HEK293 (cell line): ENCODE data around the gene EML1.

Source experiments
- CTCF ChIA-PET: fragments of 350-600 bp; formaldehyde crosslinking; extraction: SDS; loops from one replicate; lab custom pipeline; 2021; ENCODE audit warnings: antibody characterized with exemption; lab: Yijun Ruan, JAX
- POLR2A ChIA-PET: fragments of 300-600 bp; formaldehyde crosslinking; extraction: SDS; loops from one replicate; lab custom pipeline; 2020; ENCODE audit warnings: antibody characterized with exemption, inconsistent platforms; lab: Yijun Ruan, JAX
- H3K27ac ChIP-seq: fragments of 200-500 bp; sonication (Bioruptor generic); 2 replicates; pipeline ENCODE4 v1.5.1; 2014; ENCODE audit warnings: low read depth, low read length, control low read depth, inconsistent platforms; ENCODE audit errors: extremely low read depth
- H3K36me3 ChIP-seq, 2 experiments: fragments of 200-500 bp in 1 of 2; sonication (Bioruptor generic) in 1 of 2; 1 replicate in 1 of 2; 2 replicates in 1 of 2; pipeline ENCODE4 v1.5.1; 2014 to 2017; ENCODE audit warnings: inconsistent platforms in 2 of 2, low read length in 2 of 2; ENCODE audit not compliant: control insufficient read depth in 2 of 2, insufficient read depth in 1 of 2
- H3K4me1 ChIP-seq: fragments of 200-500 bp; sonication (Bioruptor generic); 2 replicates; pipeline ENCODE4 v1.5.1; 2014; ENCODE audit warnings: mild to moderate bottlenecking, low read length, inconsistent platforms; ENCODE audit not compliant: control insufficient read depth, insufficient read depth
- H3K4me3 ChIP-seq: 2 replicates; pipeline ENCODE4 v1.5.1; 2011; ENCODE audit warnings: low read depth, mild to moderate bottlenecking, control low read depth, low read length, moderate library complexity
- H3K9me3 ChIP-seq: fragments of 200-500 bp; sonication (Bioruptor generic); 2 replicates; pipeline ENCODE4 v1.5.1; 2014; ENCODE audit warnings: low read depth, low read length, inconsistent platforms; ENCODE audit not compliant: control insufficient read depth, insufficient read depth
- GFI1B ChIP-seq: fragments of 450-650 bp; formaldehyde crosslinking; IDR thresholded peaks from 2 replicates; pipeline ENCODE4 v1.5.1; 2016; ENCODE audit warnings: missing biosample characterization, missing genetic modification characterization
- SETDB1 ChIP-seq: IDR thresholded peaks from one replicate; pipeline ENCODE4 v1.6.1; 2017; ENCODE audit warnings: mild to moderate bottlenecking, low read length, moderate library complexity, mixed read lengths; ENCODE audit not compliant: insufficient read length
- SP2 ChIP-seq: fragments of 450-650 bp; formaldehyde crosslinking; IDR thresholded peaks from 2 replicates; pipeline ENCODE4 v1.5.1; 2016; ENCODE audit warnings: missing biosample characterization, missing genetic modification characterization
- TCF7L2 ChIP-seq: IDR thresholded peaks from 2 replicates; pipeline ENCODE4 v1.6.1; 2011; ENCODE audit warnings: low read depth, mild to moderate bottlenecking, inconsistent platforms, low read length, moderate library complexity, borderline replicate concordance
- ZBTB1 ChIP-seq: fragments of 450-650 bp; formaldehyde crosslinking; IDR thresholded peaks from 2 replicates; pipeline ENCODE4 v1.5.1; 2016; ENCODE audit warnings: missing biosample characterization, missing genetic modification characterization
- ZBTB7A ChIP-seq: fragments of 450-650 bp; formaldehyde crosslinking; IDR thresholded peaks from 2 replicates; pipeline ENCODE4 v1.5.1; 2016; ENCODE audit warnings: low read depth, missing biosample characterization, missing genetic modification characterization
- ZFP69B ChIP-seq: fragments of 450-650 bp; formaldehyde crosslinking; IDR thresholded peaks from 2 replicates; pipeline ENCODE4 v1.5.1; 2016; ENCODE audit warnings: missing biosample characterization, missing genetic modification characterization
- ZNF132 ChIP-seq: fragments of 450-650 bp; formaldehyde crosslinking; IDR thresholded peaks from 2 replicates; pipeline ENCODE4 v1.5.1; 2017; ENCODE audit warnings: missing biosample characterization, missing genetic modification characterization, borderline replicate concordance
- ZNF155 ChIP-seq: fragments of 450-650 bp; formaldehyde crosslinking; IDR thresholded peaks from 2 replicates; pipeline ENCODE4 v1.5.1; 2016; ENCODE audit warnings: missing biosample characterization, missing genetic modification characterization
- ZNF391 ChIP-seq: fragments of 450-650 bp; formaldehyde crosslinking; IDR thresholded peaks from 2 replicates; pipeline ENCODE4 v1.5.1; 2016; ENCODE audit warnings: low read depth, missing biosample characterization, missing genetic modification characterization, borderline replicate concordance
- ZNF426 ChIP-seq: fragments of 450-650 bp; formaldehyde crosslinking; IDR thresholded peaks from 2 replicates; pipeline ENCODE4 v1.5.1; 2017; ENCODE audit warnings: missing biosample characterization, missing genetic modification characterization, mild to moderate bottlenecking, inconsistent platforms, moderate library complexity
- ZNF521 ChIP-seq: fragments of 450-650 bp; formaldehyde crosslinking; IDR thresholded peaks from 2 replicates; pipeline ENCODE4 v1.5.1; 2017; ENCODE audit warnings: missing biosample characterization, mild to moderate bottlenecking, missing genetic modification characterization
- ZNF530 ChIP-seq: fragments of 450-650 bp; formaldehyde crosslinking; IDR thresholded peaks from 2 replicates; pipeline ENCODE4 v1.5.1; 2016; ENCODE audit warnings: low read depth, missing biosample characterization, missing genetic modification characterization
- ZNF571 ChIP-seq: fragments of 450-650 bp; formaldehyde crosslinking; IDR thresholded peaks from 2 replicates; pipeline ENCODE4 v1.5.0; 2017; ENCODE audit warnings: missing biosample characterization, missing genetic modification characterization
- ZNF621 ChIP-seq: fragments of 450-650 bp; formaldehyde crosslinking; IDR thresholded peaks from 2 replicates; pipeline ENCODE4 v1.5.1; 2017; ENCODE audit warnings: missing biosample characterization, missing genetic modification characterization
- ZNF629 ChIP-seq: fragments of 450-650 bp; formaldehyde crosslinking; IDR thresholded peaks from 2 replicates; pipeline ENCODE4 v1.5.1; 2017; ENCODE audit warnings: missing biosample characterization, missing genetic modification characterization
- ZSCAN30 ChIP-seq: fragments of 450-650 bp; IDR thresholded peaks from 2 replicates; pipeline ENCODE4 v1.5.1; 2018; ENCODE audit warnings: missing biosample characterization, mild to moderate bottlenecking, missing genetic modification characterization, moderate library complexity
- TF ChIP-seq, protein P1 (sequence below): fragments of 450-650 bp; formaldehyde crosslinking; IDR thresholded peaks from 2 replicates; pipeline ENCODE4 v1.5.1; 2016; ENCODE audit warnings: missing biosample characterization, missing genetic modification characterization
- TF ChIP-seq, protein P2 (sequence below): fragments of 450-650 bp; formaldehyde crosslinking; IDR thresholded peaks from 2 replicates; pipeline ENCODE4 v1.5.1; 2016; ENCODE audit warnings: missing biosample characterization, missing genetic modification characterization
- TF ChIP-seq, protein P3 (sequence below): fragments of 450-650 bp; formaldehyde crosslinking; IDR thresholded peaks from 2 replicates; pipeline ENCODE4 v1.5.1; 2017; ENCODE audit warnings: missing biosample characterization, missing genetic modification characterization
- TF ChIP-seq, protein P4 (sequence below): IDR thresholded peaks from 2 replicates; pipeline ENCODE4 v1.6.1; 2011; ENCODE audit warnings: mild to moderate bottlenecking, low read depth, low read length, borderline replicate concordance
- TF ChIP-seq, protein P5 (sequence below): fragments of 450-650 bp; formaldehyde crosslinking; IDR thresholded peaks from 2 replicates; pipeline ENCODE4 v1.5.1; 2016; ENCODE audit warnings: missing biosample characterization, missing genetic modification characterization

EML1 gene

DNA sequence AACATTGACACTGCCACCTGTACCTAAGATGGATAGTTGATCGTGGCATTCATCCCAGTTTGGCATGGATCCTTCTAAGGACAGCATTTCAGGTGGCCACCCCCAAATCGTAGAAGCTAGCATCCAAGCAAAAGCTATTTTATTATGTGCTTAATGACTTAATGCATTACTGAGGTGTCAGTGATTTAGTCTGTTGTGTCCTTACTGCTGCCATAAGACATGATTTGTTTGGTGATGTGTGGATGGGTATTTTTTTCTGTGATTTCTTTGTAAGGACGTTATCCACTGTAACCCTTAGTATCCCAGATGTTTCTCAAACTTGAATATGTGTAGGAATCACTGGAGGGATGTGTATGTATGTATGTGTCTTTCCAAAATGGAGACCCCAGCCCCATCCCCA, 190.8 kb downstream of the EML1 start:
- CTCF ChIA-PET = interaction anchor here (0.8 to 4.2 kb wide), 10 partner anchors 12 to 209 kb away, joined by 3 to 62 read pairs (median 12); no protein-coding TSS in a partner anchor
- POLR2A ChIA-PET = no interaction called here
- H3K4me3 ChIP-seq = no peak overlapping the region

DNA sequence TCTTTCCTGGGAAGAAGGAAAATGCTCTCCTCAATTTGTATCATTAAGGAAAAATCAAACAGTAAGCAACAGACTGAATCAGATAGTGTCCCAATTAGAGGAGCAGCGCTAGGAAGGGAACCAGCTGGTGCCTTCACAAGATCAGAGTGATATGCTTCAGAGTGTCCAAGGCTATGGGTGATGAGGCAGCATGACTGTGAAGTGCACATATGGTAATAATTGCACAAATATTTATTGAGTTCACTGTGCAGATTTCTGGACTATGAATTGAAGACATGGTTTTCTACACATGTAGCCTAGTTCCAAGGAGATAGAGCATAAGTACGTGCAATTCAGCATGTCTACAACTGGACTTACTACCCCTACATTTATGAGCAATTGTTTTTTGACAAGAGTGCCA, 193.2 kb downstream of the EML1 start:
- TF ChIP-seq ZNF391 (no peak), SP2 (tag by site-specific recombination) (no peak), TCF7L2 (no peak), ZNF621 (tag by site-specific recombination) (no peak), ZNF571 (no peak)
- ChIA-PET CTCF (interaction anchor here (0.6 kb wide), 1 partner anchor 11 kb away, joined by 5 read pairs; no protein-coding TSS in a partner anchor), POLR2A (no interaction called here)
- Histone ChIP-seq H3K9me3 (no peaks in the 10 kb centered on the region), H3K4me1 (peaks cover 25% of the 10 kb centered on the region), H3K4me3 (no peak overlapping the region), H3K36me3 (no peaks in the 10 kb centered on the region), H3K27ac (no peak overlapping the region)

More for the DNA sequence above, 190.8 kb downstream of the EML1 start:
- no peak overlapping the region for H3K27ac ChIP-seq
- no peaks in the 10 kb centered on the region for H3K36me3 ChIP-seq
- peaks cover 32% of the 10 kb centered on the region for H3K4me1 ChIP-seq
- TF ChIP-seq, protein P1, sequence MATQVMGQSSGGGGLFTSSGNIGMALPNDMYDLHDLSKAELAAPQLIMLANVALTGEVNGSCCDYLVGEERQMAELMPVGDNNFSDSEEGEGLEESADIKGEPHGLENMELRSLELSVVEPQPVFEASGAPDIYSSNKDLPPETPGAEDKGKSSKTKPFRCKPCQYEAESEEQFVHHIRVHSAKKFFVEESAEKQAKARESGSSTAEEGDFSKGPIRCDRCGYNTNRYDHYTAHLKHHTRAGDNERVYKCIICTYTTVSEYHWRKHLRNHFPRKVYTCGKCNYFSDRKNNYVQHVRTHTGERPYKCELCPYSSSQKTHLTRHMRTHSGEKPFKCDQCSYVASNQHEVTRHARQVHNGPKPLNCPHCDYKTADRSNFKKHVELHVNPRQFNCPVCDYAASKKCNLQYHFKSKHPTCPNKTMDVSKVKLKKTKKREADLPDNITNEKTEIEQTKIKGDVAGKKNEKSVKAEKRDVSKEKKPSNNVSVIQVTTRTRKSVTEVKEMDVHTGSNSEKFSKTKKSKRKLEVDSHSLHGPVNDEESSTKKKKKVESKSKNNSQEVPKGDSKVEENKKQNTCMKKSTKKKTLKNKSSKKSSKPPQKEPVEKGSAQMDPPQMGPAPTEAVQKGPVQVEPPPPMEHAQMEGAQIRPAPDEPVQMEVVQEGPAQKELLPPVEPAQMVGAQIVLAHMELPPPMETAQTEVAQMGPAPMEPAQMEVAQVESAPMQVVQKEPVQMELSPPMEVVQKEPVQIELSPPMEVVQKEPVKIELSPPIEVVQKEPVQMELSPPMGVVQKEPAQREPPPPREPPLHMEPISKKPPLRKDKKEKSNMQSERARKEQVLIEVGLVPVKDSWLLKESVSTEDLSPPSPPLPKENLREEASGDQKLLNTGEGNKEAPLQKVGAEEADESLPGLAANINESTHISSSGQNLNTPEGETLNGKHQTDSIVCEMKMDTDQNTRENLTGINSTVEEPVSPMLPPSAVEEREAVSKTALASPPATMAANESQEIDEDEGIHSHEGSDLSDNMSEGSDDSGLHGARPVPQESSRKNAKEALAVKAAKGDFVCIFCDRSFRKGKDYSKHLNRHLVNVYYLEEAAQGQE (tag by site-specific recombination) = no peak
- TF ChIP-seq ZNF629 (tag by site-specific recombination) (no peak), ZNF155 (tag by site-specific recombination) (no peak), SETDB1 (no peak), ZNF426 (tag by site-specific recombination) (no peak), ZBTB1 (no peak), GFI1B (tag by site-specific recombination) (no peak), ZBTB7A (tag by site-specific recombination) (no peak), ZNF530 (tag by site-specific recombination) (no peak), SP2 (tag by site-specific recombination) (no peak), ZSCAN30 (tag by site-specific recombination) (no peak), ZNF521 (tag by site-specific recombination) (no peak), ZFP69B (tag by site-specific recombination) (no peak), ZNF132 (no peak)
- TF ChIP-seq, protein P2, sequence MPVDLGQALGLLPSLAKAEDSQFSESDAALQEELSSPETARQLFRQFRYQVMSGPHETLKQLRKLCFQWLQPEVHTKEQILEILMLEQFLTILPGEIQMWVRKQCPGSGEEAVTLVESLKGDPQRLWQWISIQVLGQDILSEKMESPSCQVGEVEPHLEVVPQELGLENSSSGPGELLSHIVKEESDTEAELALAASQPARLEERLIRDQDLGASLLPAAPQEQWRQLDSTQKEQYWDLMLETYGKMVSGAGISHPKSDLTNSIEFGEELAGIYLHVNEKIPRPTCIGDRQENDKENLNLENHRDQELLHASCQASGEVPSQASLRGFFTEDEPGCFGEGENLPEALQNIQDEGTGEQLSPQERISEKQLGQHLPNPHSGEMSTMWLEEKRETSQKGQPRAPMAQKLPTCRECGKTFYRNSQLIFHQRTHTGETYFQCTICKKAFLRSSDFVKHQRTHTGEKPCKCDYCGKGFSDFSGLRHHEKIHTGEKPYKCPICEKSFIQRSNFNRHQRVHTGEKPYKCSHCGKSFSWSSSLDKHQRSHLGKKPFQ (tag by site-specific recombination) = no peak
- TF ChIP-seq, protein P3, sequence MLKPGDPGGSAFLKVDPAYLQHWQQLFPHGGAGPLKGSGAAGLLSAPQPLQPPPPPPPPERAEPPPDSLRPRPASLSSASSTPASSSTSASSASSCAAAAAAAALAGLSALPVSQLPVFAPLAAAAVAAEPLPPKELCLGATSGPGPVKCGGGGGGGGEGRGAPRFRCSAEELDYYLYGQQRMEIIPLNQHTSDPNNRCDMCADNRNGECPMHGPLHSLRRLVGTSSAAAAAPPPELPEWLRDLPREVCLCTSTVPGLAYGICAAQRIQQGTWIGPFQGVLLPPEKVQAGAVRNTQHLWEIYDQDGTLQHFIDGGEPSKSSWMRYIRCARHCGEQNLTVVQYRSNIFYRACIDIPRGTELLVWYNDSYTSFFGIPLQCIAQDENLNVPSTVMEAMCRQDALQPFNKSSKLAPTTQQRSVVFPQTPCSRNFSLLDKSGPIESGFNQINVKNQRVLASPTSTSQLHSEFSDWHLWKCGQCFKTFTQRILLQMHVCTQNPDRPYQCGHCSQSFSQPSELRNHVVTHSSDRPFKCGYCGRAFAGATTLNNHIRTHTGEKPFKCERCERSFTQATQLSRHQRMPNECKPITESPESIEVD = no peak
- TF ChIP-seq, protein P4, sequence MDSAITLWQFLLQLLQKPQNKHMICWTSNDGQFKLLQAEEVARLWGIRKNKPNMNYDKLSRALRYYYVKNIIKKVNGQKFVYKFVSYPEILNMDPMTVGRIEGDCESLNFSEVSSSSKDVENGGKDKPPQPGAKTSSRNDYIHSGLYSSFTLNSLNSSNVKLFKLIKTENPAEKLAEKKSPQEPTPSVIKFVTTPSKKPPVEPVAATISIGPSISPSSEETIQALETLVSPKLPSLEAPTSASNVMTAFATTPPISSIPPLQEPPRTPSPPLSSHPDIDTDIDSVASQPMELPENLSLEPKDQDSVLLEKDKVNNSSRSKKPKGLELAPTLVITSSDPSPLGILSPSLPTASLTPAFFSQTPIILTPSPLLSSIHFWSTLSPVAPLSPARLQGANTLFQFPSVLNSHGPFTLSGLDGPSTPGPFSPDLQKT = no peak
- TF ChIP-seq, protein P5, sequence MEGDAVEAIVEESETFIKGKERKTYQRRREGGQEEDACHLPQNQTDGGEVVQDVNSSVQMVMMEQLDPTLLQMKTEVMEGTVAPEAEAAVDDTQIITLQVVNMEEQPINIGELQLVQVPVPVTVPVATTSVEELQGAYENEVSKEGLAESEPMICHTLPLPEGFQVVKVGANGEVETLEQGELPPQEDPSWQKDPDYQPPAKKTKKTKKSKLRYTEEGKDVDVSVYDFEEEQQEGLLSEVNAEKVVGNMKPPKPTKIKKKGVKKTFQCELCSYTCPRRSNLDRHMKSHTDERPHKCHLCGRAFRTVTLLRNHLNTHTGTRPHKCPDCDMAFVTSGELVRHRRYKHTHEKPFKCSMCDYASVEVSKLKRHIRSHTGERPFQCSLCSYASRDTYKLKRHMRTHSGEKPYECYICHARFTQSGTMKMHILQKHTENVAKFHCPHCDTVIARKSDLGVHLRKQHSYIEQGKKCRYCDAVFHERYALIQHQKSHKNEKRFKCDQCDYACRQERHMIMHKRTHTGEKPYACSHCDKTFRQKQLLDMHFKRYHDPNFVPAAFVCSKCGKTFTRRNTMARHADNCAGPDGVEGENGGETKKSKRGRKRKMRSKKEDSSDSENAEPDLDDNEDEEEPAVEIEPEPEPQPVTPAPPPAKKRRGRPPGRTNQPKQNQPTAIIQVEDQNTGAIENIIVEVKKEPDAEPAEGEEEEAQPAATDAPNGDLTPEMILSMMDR = no peak
- no peaks in the 10 kb centered on the region for H3K9me3 ChIP-seq
